Posterior vena cava (tissue), 2 donors: ENCODE results near the gene BCL11A. TPM values are rescaled to one million over a fixed set of nuclear protein-coding genes. Genes with fewer than 3 reads are reported as not detected.

Source experiments
- DNase-seq: peaks from one replicate; pipeline ENCODE4 v3.0.0-alpha.2; 2020; ENCODE audit warnings: low spot score
- intact Hi-C, 2 donors: fragments of 100-400 bp; cut with DNase I; formaldehyde crosslinking; loops; one replicate each; pipeline versions ENCODE4 v1.14.1 to v1.14.2; 2022 to 2023
- total RNA-seq, 2 donors: library from RNA; stranded (reverse); fragmentation: NEBNext Ultra II Directional; extraction: Animal tissue kit (Norgen Biotek cat#: 25700); gene quantifications; one replicate each; pipeline ENCODE4 v1.2.1, GENCODE V29; 2021
- donor health status: DM: yes; HTN: yes; CAD: no.
- donor health status: DM: yes; HTN: yes; CAD: no.

BCL11A gene
- total RNA-seq, 2 donors from 2014 or later, result 0.71 to 2.0 TPM

- intact Hi-C loops, result no loop called here
- no peak for DNase-seq
These were observed 4.6 kb downstream of the BCL11A start for GRCh38 chr2:60548845-60549237.

- intact Hi-C loops, result no loop called here
- DNase-seq, result no peak
These were observed 5.1 kb downstream of the BCL11A start for GRCh38 chr2:60548311-60548710.

- no peak for DNase-seq
- intact Hi-C loops, result no loop called here
These were observed 5.6 kb downstream of the BCL11A start for GRCh38 chr2:60547841-60548240.

- DNase-seq, result no peak
- intact Hi-C loops, result no loop called here
These were observed 6.6 kb downstream of the BCL11A start for GRCh38 chr2:60546756-60547420.

GRCh38 chr2:60544954-60545560, 8.4 kb downstream of the BCL11A start:
- no peak for DNase-seq
- intact Hi-C loops, result no loop called here

- intact Hi-C loops, result no loop called here
- no peak for DNase-seq
These were observed 9.4 kb downstream of the BCL11A start for GRCh38 chr2:60544062-60544461.

GRCh38 chr2:60541056-60541651, 12.3 kb downstream of the BCL11A start:
- no peak for DNase-seq
- intact Hi-C loops, result no loop called here

- no peak for DNase-seq
- intact Hi-C loops, result no loop called here
These were observed 13.4 kb downstream of the BCL11A start for GRCh38 chr2:60540074-60540473.

- no peak for DNase-seq
- intact Hi-C loops, result no loop called here
These were observed 14.3 kb downstream of the BCL11A start for GRCh38 chr2:60539140-60539539.

GRCh38 chr2:60538101-60538500, 15.4 kb downstream of the BCL11A start:
- no peak for DNase-seq
- intact Hi-C loops, result no loop called here

GRCh38 chr2:60536746-60537145, 16.7 kb downstream of the BCL11A start:
- intact Hi-C loops, result no loop called here
- no peak for DNase-seq

- DNase-seq, result no peak
- intact Hi-C loops, result no loop called here
These were observed 17.7 kb downstream of the BCL11A start for GRCh38 chr2:60535685-60536312.

GRCh38 chr2:60534892-60535684, 18.4 kb downstream of the BCL11A start:
- intact Hi-C loops, result no loop called here
- DNase-seq, result no peak

- intact Hi-C loops, result no loop called here
- no peak for DNase-seq
These were observed 19.3 kb downstream of the BCL11A start for GRCh38 chr2:60534052-60534685.

GRCh38 chr2:60533101-60534051, 20.1 kb downstream of the BCL11A start:
- intact Hi-C loops, result no loop called here
- no peak for DNase-seq

GRCh38 chr2:60532421-60532820, 21.0 kb downstream of the BCL11A start:
- intact Hi-C loops, result no loop called here

GRCh38 chr2:60531701-60532133, 21.7 kb downstream of the BCL11A start:
- intact Hi-C loops, result no loop called here
- DNase-seq, result no peak

More at GRCh38 chr2:60532421-60532820, 21.0 kb downstream of the BCL11A start:
- DNase-seq, result no peak

- no peak for DNase-seq
- intact Hi-C loops, result no loop called here
These were observed 22.7 kb downstream of the BCL11A start for GRCh38 chr2:60530660-60531281.
